Loucy (cell line): ENCODE results near the gene MAP1S.

Experiments used
- H2AFZ ChIP-seq: fragments of 200-600 bp; sonication (generic); 2 replicates; pipeline ENCODE4 v1.6.0; 2016; ENCODE audit warnings: antibody characterized with exemption, mild to moderate bottlenecking, low read length, moderate library complexity
- H3F3A ChIP-seq: fragments of 200-600 bp; 2 replicates; pipeline ENCODE4 v1.6.0; 2016; ENCODE audit warnings: antibody characterized with exemption, low read depth, mild to moderate bottlenecking
- H3K27me3 ChIP-seq: fragments of 200-600 bp; sonication (generic); 2 replicates; pipeline ENCODE4 v1.6.1; 2014; ENCODE audit warnings: low read length, mild to moderate bottlenecking; ENCODE audit not compliant: insufficient read depth, poor library complexity, severe bottlenecking
- H3K36me3 ChIP-seq: fragments of 200-600 bp; sonication (generic); 2 replicates; pipeline ENCODE4 v1.6.1; 2016; ENCODE audit warnings: low read length; ENCODE audit not compliant: insufficient read depth
- H3K4me1 ChIP-seq: fragments of 200-600 bp; sonication (generic); 2 replicates; pipeline ENCODE4 v1.5.1; 2014; ENCODE audit warnings: low read length, mild to moderate bottlenecking; ENCODE audit not compliant: insufficient read depth, poor library complexity, severe bottlenecking
- H3K4me2 ChIP-seq: fragments of 200-600 bp; sonication (generic); 2 replicates; pipeline ENCODE4 v1.6.0; 2014; ENCODE audit warnings: antibody characterized with exemption, low read length, low read depth, mild to moderate bottlenecking; ENCODE audit not compliant: poor library complexity, severe bottlenecking
- H3K4me3 ChIP-seq: fragments of 200-600 bp; sonication (generic); 2 replicates; pipeline ENCODE4 v1.5.1; 2014; ENCODE audit warnings: low read length, mild to moderate bottlenecking, mixed read lengths; ENCODE audit not compliant: poor library complexity, severe bottlenecking
- H3K79me2 ChIP-seq: fragments of 200-600 bp; sonication (generic); 2 replicates; pipeline ENCODE4 v1.6.1; 2014; ENCODE audit warnings: low read length; ENCODE audit not compliant: insufficient read depth
- H3K9ac ChIP-seq: fragments of 200-600 bp; sonication (generic); 2 replicates; pipeline ENCODE4 v1.6.0; 2014; ENCODE audit warnings: mild to moderate bottlenecking, low read depth, low read length, moderate library complexity; ENCODE audit not compliant: poor library complexity, severe bottlenecking
- H3K9me2 ChIP-seq: fragments of 200-600 bp; sonication (generic); replicated peaks from 2 replicates; pipeline ENCODE4 v1.6.1; 2016; ENCODE audit warnings: low read depth, low read length, mixed read lengths
- H3K9me3 ChIP-seq: fragments of 200-600 bp; sonication (generic); 2 replicates; pipeline ENCODE4 v1.6.1; 2014; ENCODE audit warnings: mild to moderate bottlenecking, antibody characterized with exemption, low read length, low read depth; ENCODE audit not compliant: insufficient read depth
- H4K20me1 ChIP-seq: fragments of 200-600 bp; sonication (generic); 2 replicates; pipeline ENCODE4 v1.6.0; 2014; ENCODE audit warnings: antibody characterized with exemption, low read length, mild to moderate bottlenecking; ENCODE audit not compliant: insufficient read depth, poor library complexity, severe bottlenecking
- EZH2phosphoT487 ChIP-seq: fragments of 200-600 bp; IDR thresholded peaks from 2 replicates; pipeline ENCODE4 v1.6.1; 2018; ENCODE audit warnings: antibody characterized with exemption, mild to moderate bottlenecking, moderate library complexity, borderline replicate concordance
- TF ChIP-seq, protein P1 (sequence below): fragments of 200-600 bp; sonication (generic); conservative IDR thresholded peaks from 2 replicates; pipeline ENCODE4 v1.5.1; 2014; ENCODE audit warnings: mild to moderate bottlenecking, antibody characterized with exemption, low read length

Gene MAP1S

DNA sequence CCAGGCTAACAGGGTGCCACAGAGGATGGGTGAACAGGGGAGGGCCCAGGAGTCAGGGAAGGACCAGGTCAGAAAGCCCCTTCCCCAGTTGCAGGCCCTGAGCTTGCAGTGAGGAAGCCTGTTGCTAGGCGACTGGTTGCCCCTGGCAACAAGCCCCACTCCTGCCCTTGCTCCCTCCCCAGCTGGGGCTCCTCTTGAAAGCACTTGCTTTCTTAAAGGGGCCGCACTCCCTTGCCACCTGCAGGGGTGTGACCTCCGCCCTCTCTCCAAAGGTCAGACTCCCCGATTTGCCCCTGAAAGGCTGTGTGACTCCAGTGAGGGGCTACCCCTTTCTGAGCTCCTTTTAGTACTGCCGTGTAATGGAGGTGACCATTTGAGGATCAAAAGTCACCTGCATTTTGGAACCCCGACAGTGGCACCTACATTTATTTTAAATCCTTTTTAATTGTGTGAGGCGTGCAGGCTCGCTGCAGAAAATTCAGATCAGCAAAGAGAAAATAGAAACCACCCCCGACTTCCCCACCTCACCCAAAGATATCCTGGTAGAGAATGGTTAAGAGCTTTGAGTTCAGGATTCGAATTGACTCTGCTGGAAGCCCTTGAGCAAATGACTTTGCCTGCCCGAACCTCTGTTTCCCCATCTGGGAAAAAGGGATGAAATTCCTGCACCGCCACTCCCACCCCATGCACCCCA, 36.8 kb downstream of the MAP1S start:
- Histone ChIP-seq H4K20me1 (no peaks in the 10 kb centered on the region), H2AFZ (no peak overlapping the region), H3K79me2 (peaks cover 25% of the 10 kb centered on the region), H3K27me3 (no peaks in the 10 kb centered on the region), H3K9me3 (no peaks in the 10 kb centered on the region), H3F3A (no peaks in the 10 kb centered on the region), H3K4me1 (peaks cover 23% of the 10 kb centered on the region), H3K9me2 (no peaks in the 10 kb centered on the region), H3K9ac (no peak overlapping the region), H3K36me3 (peaks cover 16% of the 10 kb centered on the region; the same call in 1 of the 2 replicates), H3K4me3 (no peak overlapping the region), H3K4me2 (no peak overlapping the region)
- TF ChIP-seq, protein P1, sequence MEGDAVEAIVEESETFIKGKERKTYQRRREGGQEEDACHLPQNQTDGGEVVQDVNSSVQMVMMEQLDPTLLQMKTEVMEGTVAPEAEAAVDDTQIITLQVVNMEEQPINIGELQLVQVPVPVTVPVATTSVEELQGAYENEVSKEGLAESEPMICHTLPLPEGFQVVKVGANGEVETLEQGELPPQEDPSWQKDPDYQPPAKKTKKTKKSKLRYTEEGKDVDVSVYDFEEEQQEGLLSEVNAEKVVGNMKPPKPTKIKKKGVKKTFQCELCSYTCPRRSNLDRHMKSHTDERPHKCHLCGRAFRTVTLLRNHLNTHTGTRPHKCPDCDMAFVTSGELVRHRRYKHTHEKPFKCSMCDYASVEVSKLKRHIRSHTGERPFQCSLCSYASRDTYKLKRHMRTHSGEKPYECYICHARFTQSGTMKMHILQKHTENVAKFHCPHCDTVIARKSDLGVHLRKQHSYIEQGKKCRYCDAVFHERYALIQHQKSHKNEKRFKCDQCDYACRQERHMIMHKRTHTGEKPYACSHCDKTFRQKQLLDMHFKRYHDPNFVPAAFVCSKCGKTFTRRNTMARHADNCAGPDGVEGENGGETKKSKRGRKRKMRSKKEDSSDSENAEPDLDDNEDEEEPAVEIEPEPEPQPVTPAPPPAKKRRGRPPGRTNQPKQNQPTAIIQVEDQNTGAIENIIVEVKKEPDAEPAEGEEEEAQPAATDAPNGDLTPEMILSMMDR: no peak
- TF ChIP-seq EZH2phosphoT487: no peak

DNA sequence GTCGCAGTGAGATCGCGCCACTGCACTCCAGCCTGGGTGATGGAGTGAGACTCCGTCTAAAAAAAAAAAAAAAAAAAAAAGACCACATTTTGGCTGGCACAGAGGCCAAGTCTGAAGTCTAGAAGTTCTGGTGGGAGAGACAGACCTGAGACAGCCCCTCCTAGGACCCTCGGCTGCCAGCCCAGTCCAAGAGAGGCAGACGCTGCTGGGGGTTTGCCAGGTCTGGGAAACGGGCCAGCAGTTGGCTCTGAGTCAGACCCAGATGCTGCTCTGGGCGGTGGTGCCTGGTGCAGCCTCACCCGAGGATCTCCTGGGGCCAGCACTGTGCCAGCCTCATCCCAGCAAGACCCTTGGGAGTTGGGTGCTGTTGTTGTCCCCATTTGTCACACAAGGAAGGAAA, 37.8 kb downstream of the MAP1S start:
- peaks cover 18% of the 10 kb centered on the region for H3K4me1 ChIP-seq
- H3K9me3 ChIP-seq: no peaks in the 10 kb centered on the region
- no peaks in the 10 kb centered on the region for H3K27me3 ChIP-seq
- no peak overlapping the region for H3K9ac ChIP-seq
- H3K36me3 ChIP-seq: peaks cover 19% of the 10 kb centered on the region; the same call in 1 of the 2 replicates
- no peak overlapping the region for H3K4me3 ChIP-seq
- TF ChIP-seq, protein P1: no peak
- TF ChIP-seq EZH2phosphoT487: no peak
- H4K20me1 ChIP-seq: no peaks in the 10 kb centered on the region
- peaks cover 18% of the 10 kb centered on the region for H3K79me2 ChIP-seq
- no peak overlapping the region for H2AFZ ChIP-seq
- H3K4me2 ChIP-seq: no peak overlapping the region
- H3F3A ChIP-seq: no peaks in the 10 kb centered on the region
- H3K9me2 ChIP-seq: no peaks in the 10 kb centered on the region

DNA sequence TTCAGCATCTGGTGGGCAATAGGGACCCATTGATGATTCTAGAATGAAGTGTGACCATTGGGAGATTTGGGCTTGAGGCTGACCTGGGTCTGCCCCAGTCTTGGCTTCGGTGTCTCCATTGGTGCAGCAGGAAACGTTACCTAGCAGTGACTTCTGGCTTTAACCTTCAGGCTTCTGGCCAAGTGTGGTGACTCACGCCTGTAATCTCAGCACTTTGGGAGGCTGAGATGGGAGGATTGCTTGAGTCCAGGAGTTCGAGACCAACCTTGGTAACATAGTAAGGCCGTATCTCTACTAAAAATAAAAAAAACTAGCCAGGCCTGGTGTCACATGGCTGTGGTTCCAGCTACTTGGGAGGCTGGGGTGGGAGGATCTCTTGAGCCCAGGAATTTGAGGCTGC, 39.2 kb downstream of the MAP1S start:
- H3K9ac ChIP-seq: no peak overlapping the region
- H3K4me3 ChIP-seq: no peak overlapping the region
- H3K4me1 ChIP-seq: peaks cover 9% of the 10 kb centered on the region
- peaks cover 6% of the 10 kb centered on the region; the same call in 1 of the 2 replicates for H3K79me2 ChIP-seq
- H2AFZ ChIP-seq: no peak overlapping the region
- no peaks in the 10 kb centered on the region for H4K20me1 ChIP-seq
- no peak for TF ChIP-seq EZH2phosphoT487
- TF ChIP-seq, protein P1: no peak
- no peaks in the 10 kb centered on the region for H3F3A ChIP-seq
- no peaks in the 10 kb centered on the region for H3K27me3 ChIP-seq
- H3K9me3 ChIP-seq: no peaks in the 10 kb centered on the region
- no peak overlapping the region for H3K4me2 ChIP-seq
- H3K36me3 ChIP-seq: peaks cover 28% of the 10 kb centered on the region; the same call in 1 of the 2 replicates
- no peaks in the 10 kb centered on the region for H3K9me2 ChIP-seq
